Measurements from ENCODE around the gene IER2.

Gene IER2

GRCh38 chr19:13135068-13136062 is 14.8 kb upstream of the IER2 start:
- TF ChIP-seq EZH2phosphoT487 (conservative IDR thresholded peaks at IDR 0.05; ENCODE audit: low read length) (no peak), CTCF (IDR thresholded peaks at IDR 0.05; ENCODE audit: insufficient read depth, low read length, poor library complexity, severe bottlenecking) (no peak)
- Histone ChIP-seq H3K9me3 (ENCODE audit: insufficient read depth, low read length) (no peaks in the 10 kb centered on the region), H3K9ac (ENCODE audit: low read length) (no peak overlapping the region), H3K36me3 (ENCODE audit: low read length) (no peaks in the 10 kb centered on the region), H3K27ac (ENCODE audit: low read depth, low read length) (no peak overlapping the region), H3K4me3 (ENCODE audit: insufficient read depth, low read length, poor library complexity, severe bottlenecking) (no peak overlapping the region), H3F3A (ENCODE audit: insufficient read depth) (no peaks in the 10 kb centered on the region), H3K27me3 (ENCODE audit: low read length) (no peaks in the 10 kb centered on the region), H4K20me1 (ENCODE audit: low read depth, low read length) (peaks cover 5% of the 10 kb centered on the region; the same call in 1 of the 2 replicates), H3K4me2 (ENCODE audit: low read depth, low read length, poor library complexity, severe bottlenecking) (no peak overlapping the region), H3K79me2 (ENCODE audit: insufficient read depth, low read length) (peaks cover 17% of the 10 kb centered on the region; the same call in 1 of the 2 replicates), H3K9me2 (replicated peaks; ENCODE audit: insufficient read depth, low read length) (no peaks in the 10 kb centered on the region), H2AFZ (ENCODE audit: low read depth, low read length, severe bottlenecking) (no peak overlapping the region)

GRCh38 chr19:13137290-13137794 is 12.9 kb upstream of the IER2 start:
- peaks cover 7% of the 10 kb centered on the region; the same call in 1 of the 2 replicates for H3K79me2 ChIP-seq (ENCODE audit: insufficient read depth, low read length)
- H3K4me3 ChIP-seq (ENCODE audit: insufficient read depth, low read length, poor library complexity, severe bottlenecking): no peak overlapping the region
- H3K9me2 ChIP-seq (replicated peaks; ENCODE audit: insufficient read depth, low read length): no peaks in the 10 kb centered on the region
- H4K20me1 ChIP-seq (ENCODE audit: low read depth, low read length): peaks cover 5% of the 10 kb centered on the region; the same call in 1 of the 2 replicates
- H2AFZ ChIP-seq (ENCODE audit: low read depth, low read length, severe bottlenecking): no peak overlapping the region
- H3K9ac ChIP-seq (ENCODE audit: low read length): no peak overlapping the region
- no peaks in the 10 kb centered on the region for H3K36me3 ChIP-seq (ENCODE audit: low read length)
- no peak overlapping the region for H3K27ac ChIP-seq (ENCODE audit: low read depth, low read length)
- no peak for TF ChIP-seq CTCF (IDR thresholded peaks at IDR 0.05; ENCODE audit: insufficient read depth, low read length, poor library complexity, severe bottlenecking)
- no peak for TF ChIP-seq EZH2phosphoT487 (conservative IDR thresholded peaks at IDR 0.05; ENCODE audit: low read length)
- H3K4me2 ChIP-seq (ENCODE audit: low read depth, low read length, poor library complexity, severe bottlenecking): no peak overlapping the region
- H3F3A ChIP-seq (ENCODE audit: insufficient read depth): no peaks in the 10 kb centered on the region
- H3K27me3 ChIP-seq (ENCODE audit: low read length): no peaks in the 10 kb centered on the region
- H3K9me3 ChIP-seq (ENCODE audit: insufficient read depth, low read length): no peaks in the 10 kb centered on the region

GRCh38 chr19:13138171-13138915 is 11.9 kb upstream of the IER2 start:
- Histone ChIP-seq H3K36me3 (ENCODE audit: low read length) (no peaks in the 10 kb centered on the region), H3K9ac (ENCODE audit: low read length) (no peak overlapping the region), H4K20me1 (ENCODE audit: low read depth, low read length) (peaks cover 4% of the 10 kb centered on the region; the same call in 1 of the 2 replicates)

More at GRCh38 chr19:13138171-13138915, 11.9 kb upstream of the IER2 start:
- Histone ChIP-seq H3K4me2 (ENCODE audit: low read depth, low read length, poor library complexity, severe bottlenecking) (no peak overlapping the region), H3K9me3 (ENCODE audit: insufficient read depth, low read length) (no peaks in the 10 kb centered on the region), H3K4me3 (ENCODE audit: insufficient read depth, low read length, poor library complexity, severe bottlenecking) (no peak overlapping the region), H3K27ac (ENCODE audit: low read depth, low read length) (no peak overlapping the region), H2AFZ (ENCODE audit: low read depth, low read length, severe bottlenecking) (no peak overlapping the region), H3F3A (ENCODE audit: insufficient read depth) (no peaks in the 10 kb centered on the region), H3K27me3 (ENCODE audit: low read length) (no peaks in the 10 kb centered on the region), H3K9me2 (replicated peaks; ENCODE audit: insufficient read depth, low read length) (no peaks in the 10 kb centered on the region), H3K79me2 (ENCODE audit: insufficient read depth, low read length) (no peaks in the 10 kb centered on the region)
- TF ChIP-seq EZH2phosphoT487 (conservative IDR thresholded peaks at IDR 0.05; ENCODE audit: low read length) (no peak), CTCF (IDR thresholded peaks at IDR 0.05; ENCODE audit: insufficient read depth, low read length, poor library complexity, severe bottlenecking) (no peak)
